Stimulated activated CD4-positive, alpha-beta T cell treated with anti-CD3 and anti-CD28 coated beads, Interleukin-12 subunit alpha, Interleukin-12 subunit beta, amount 100 ng/mL, for 24 hours (primary cell): ENCODE results near the gene CAMK2B.
A peak's percentile ranks its signal among the peaks of the same experiment; 100 is the strongest.

Experiments
- DNase-seq, 2 experiments: peaks; one replicate each; pipeline ENCODE4 v3.0.0-alpha.2; 2020; ENCODE audit warnings: low read depth in 2 of 2

The CAMK2B gene

GRCh38 chr7:44274623-44274975 is 50.8 kb downstream of the CAMK2B start:
- DNase-seq, result no peak

- no peak for DNase-seq
These were observed 51.4 kb downstream of the CAMK2B start for GRCh38 chr7:44273681-44274622.

GRCh38 chr7:44272981-44273380 is 52.4 kb downstream of the CAMK2B start:
- DNase-seq, result no peak

GRCh38 chr7:44272456-44272855 is 52.9 kb downstream of the CAMK2B start:
- no peak for DNase-seq

- no peak for DNase-seq
These were observed 55.4 kb downstream of the CAMK2B start for GRCh38 chr7:44269943-44270493.

GRCh38 chr7:44269417-44269816 is 56.0 kb downstream of the CAMK2B start:
- no peak for DNase-seq

GRCh38 chr7:44268671-44269070 is 56.7 kb downstream of the CAMK2B start:
- no peak for DNase-seq

- DNase-seq, result no peak
These were observed 57.5 kb downstream of the CAMK2B start for GRCh38 chr7:44267719-44268421.

- no peak for DNase-seq
These were observed 58.2 kb downstream of the CAMK2B start for GRCh38 chr7:44267178-44267577.

GRCh38 chr7:44266526-44266925 is 58.9 kb downstream of the CAMK2B start:
- no peak for DNase-seq

GRCh38 chr7:44265728-44266127 is 59.7 kb downstream of the CAMK2B start:
- no peak for DNase-seq

GRCh38 chr7:44264221-44264931 is 61.0 kb downstream of the CAMK2B start:
- no peak for DNase-seq

- DNase-seq, result no peak
These were observed 61.9 kb downstream of the CAMK2B start for GRCh38 chr7:44263326-44264082.

GRCh38 chr7:44262031-44262430 is 63.4 kb downstream of the CAMK2B start:
- DNase-seq, result no peak

GRCh38 chr7:44261240-44261639 is 64.2 kb downstream of the CAMK2B start:
- DNase-seq, result no peak

GRCh38 chr7:44259547-44260457 is 65.6 kb downstream of the CAMK2B start:
- no peak for DNase-seq

GRCh38 chr7:44258865-44259546 is 66.4 kb downstream of the CAMK2B start:
- no peak for DNase-seq

- DNase-seq, result peak in 1 of 2 experiments; percentile 22
These were observed 67.0 kb downstream of the CAMK2B start for GRCh38 chr7:44258423-44258760.

GRCh38 chr7:44257618-44258422 is 67.6 kb downstream of the CAMK2B start:
- DNase-seq, result peak; percentile 55 to 70
